Activated effector memory CD4-positive, alpha-beta T cell treated with Interleukin-2 at 50 U/mL for 16 hours (primary cell): ENCODE measurements around the gene SEC23IP.
"Not testable (repeated sequence)": the region's sequence is repeated elsewhere in the genome, so short reads cannot be mapped to it uniquely, and the experiment has no call there.

ENCODE experiments used
- DNase-seq: peaks from one replicate; pipeline ENCODE4 v3.0.0-alpha.2; 2020

The SEC23IP gene

GRCh38 chr10:119886070-119886469 lies 6.5 kb upstream of the SEC23IP start:
- DNase-seq: not testable (repeated sequence)

- DNase-seq: not testable (repeated sequence)
Measured at GRCh38 chr10:119888715-119889114, 3.8 kb upstream of the SEC23IP start.

DNA sequence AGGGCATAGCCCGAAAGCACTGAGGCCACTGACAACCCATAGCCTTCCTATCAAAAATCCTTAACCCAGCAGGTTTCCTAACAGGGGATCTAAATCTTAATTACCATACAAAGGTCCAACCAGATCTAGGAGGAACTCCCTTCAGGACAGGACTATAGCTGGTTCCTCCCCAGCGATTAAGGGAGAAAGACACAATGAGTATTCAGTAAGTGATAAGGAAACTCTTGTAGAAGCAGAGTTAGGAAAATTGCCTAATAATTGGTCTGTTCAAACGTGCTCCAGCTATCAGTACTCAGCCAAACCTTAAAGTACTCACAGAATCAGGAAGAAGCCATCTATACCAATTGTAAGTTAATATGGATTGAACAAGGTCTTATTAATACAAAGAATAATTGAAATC lies 3.3 kb upstream of the SEC23IP start:
- DNase-seq: not testable (repeated sequence)

GRCh38 chr10:119890307-119890706 lies 2.2 kb upstream of the SEC23IP start:
- DNase-seq: not testable (repeated sequence)

DNA sequence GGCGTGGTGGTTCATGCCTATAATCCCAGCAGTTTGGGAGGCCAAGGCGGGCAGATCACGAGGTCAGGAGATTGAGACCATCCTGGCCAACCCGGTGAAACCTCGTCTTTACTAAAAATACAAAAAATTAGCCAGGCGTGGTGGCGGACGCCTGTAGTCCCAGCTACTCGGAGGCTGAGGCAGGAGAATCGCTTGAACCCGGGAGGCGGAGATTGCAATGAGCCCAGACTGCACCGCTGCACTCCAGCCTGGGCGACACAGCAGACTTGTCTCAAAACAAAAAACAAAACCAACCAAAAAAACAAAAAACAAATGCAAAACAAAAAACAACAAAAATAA lies 712 bp upstream of the SEC23IP start:
- DNase-seq: not testable (repeated sequence)

DNA sequence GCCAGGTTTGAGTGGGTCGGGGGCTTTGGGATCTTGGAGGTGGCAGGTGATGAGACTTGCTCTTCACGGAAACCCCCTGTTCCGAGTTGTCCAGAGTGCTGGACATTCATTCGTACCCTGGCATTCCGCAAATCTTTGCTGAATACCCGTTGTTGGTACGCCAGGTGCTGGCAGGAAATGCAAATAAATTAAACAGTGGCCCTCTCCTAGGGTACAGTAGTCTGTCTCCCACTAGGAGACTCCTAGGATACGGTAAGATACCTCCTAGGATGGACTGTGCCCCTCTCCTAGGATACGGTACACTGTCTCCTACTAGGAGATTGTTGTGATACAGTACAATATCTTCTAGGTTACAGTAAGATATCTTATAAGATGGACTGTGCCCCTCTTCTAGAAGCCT lies 544 bp downstream of the SEC23IP start:
- DNase-seq: no peak

DNA sequence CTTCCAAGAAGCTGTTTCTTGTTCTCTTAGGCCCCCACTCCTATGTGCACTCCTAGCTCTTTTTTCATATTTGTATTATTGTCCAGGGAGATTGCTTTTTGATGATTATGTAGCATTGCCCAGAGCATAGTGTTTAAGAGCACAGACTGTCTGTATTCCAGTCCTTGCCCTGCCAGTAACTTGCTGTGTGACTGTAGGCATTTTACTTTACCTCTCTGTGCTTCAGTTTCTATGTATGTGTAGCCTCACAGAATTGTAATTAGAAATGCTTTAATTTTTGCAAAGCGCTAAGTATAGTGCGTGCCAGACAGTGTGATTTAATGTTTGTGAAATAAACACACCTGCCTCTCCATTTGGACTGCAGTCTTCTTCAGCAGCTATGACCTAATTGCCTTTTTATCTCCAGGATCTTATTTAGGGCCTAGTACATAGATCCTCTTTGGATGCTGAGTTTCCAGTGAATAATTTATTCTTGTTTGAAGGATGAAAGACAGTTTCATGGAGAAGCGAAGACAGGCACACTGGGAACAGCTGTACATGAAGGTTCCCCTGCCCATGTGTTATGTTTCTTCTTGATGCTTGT lies 1.4 kb downstream of the SEC23IP start:
- no peak for DNase-seq

DNA sequence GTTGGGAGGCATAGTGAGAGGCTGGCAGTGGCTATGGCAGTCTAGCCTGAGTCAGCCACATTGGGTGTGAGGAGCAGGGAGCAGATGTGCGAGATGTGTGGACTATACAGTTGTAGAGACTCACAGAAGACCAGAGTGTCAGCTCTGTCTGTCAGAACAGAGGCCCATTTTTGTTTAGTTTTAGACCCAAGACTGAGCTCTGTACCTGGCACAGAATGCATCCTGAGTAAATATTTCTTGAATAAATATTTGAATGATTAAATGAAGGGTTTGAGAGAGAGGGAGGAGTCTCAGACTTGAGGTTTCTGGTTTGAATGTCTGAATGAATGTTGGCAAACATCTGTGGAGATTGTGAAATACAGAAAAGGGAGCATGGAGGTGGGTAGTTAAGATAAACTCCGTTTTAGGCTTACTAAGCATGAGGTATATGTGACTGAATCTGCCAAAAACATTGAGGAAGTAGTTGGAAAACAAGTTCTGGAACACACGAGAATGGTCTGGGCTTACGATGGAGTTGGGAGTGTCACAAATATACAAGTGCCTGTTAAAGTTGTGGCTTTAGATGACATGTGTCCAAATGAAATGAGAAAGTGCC lies 3.6 kb downstream of the SEC23IP start:
- DNase-seq: no peak

- DNase-seq: no peak
Measured at GRCh38 chr10:119896937-119897770, 4.6 kb downstream of the SEC23IP start.

- no peak for DNase-seq
Measured at GRCh38 chr10:119898577-119898976, 6.0 kb downstream of the SEC23IP start.

DNA sequence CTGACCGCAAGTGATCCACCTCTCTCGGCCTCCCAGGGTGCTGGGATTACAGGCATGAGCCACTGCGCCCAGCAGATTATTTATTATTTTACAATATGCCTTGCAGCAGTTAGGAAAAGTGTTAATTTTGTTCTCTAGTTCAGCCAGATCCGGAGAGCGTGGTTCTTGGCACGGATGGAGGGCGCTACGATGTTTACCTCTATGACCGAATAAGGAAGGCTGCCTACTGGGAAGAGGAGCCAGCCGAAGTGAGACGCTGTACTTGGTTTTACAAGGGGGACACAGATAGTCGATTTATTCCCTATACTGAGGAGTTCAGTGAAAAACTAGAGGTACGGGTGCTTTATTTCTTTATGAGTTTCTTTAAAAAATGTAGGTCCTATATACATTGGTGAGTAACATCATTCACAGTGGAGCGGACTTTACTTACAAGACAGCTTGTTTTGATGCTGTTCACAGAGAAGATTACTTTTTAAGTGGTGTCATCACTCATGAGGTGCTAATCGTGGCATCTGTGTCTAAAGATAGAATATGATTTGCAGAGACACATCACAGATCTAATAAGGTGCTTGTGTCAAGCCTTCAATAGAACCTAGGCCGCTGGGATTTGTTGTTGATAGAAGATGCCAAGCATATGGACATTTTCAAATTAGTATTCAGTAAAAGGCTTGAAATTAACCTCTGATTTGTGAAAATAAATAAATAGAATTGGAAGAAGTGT lies 11.6 kb downstream of the SEC23IP start:
- no peak for DNase-seq

GRCh38 chr10:119907695-119908094 lies 15.2 kb downstream of the SEC23IP start:
- DNase-seq: not testable (repeated sequence)

DNA sequence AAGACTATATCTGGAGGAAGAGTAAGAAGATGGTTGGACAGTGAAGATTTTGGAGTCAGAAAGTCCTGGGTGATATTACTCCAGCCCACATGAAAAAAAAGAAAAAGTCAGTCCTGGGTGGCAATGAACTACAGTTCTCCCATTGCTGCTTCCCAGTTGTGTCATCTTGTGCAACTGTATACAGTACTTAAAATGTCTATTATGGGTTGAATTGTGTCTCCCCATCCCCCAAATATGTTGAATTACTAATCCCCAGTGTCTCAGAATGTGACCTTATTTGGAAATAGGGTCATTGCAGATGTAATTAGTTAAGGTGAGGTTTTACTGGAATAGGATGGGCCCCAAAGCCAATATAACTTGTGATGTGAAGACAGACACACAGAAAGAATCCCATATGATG lies 15.6 kb downstream of the SEC23IP start:
- DNase-seq: no peak

DNA sequence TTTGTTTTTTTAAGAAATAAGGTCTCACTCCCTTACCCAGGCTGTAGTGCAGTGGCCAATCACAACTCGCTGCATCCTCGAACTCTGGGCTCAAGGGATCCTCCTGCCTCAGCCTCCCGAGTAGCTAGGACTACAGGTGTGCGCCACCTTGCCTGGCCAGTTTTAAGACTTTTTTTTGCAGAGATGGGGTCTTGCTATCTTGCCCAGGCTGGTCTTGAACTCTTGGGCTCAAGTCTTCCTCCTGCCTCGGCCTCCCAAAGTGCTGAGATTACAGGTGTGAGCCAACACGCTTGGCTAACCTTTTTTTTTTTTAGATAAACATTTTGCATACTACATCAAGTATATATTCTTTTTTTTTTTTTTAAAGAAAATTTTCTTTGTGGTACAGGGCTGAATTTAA lies 18.2 kb downstream of the SEC23IP start:
- DNase-seq: no peak

DNA sequence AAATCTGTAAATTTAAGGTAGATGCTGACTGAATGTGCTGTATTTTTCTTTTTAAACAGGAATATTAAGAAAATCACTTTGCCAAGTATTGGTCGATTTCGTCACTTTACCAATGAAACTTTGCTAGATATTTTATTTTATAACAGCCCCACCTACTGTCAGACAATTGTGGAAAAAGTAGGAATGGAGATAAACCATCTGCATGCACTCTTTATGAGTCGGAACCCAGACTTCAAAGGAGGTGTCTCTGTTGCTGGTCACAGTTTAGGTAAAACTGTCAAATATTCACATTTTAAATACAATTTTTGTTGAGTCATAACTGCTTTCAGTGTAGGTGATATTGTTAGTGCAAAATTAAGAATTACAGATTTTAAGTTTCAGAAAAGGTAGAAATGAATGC lies 25.2 kb downstream of the SEC23IP start:
- DNase-seq: no peak

DNA sequence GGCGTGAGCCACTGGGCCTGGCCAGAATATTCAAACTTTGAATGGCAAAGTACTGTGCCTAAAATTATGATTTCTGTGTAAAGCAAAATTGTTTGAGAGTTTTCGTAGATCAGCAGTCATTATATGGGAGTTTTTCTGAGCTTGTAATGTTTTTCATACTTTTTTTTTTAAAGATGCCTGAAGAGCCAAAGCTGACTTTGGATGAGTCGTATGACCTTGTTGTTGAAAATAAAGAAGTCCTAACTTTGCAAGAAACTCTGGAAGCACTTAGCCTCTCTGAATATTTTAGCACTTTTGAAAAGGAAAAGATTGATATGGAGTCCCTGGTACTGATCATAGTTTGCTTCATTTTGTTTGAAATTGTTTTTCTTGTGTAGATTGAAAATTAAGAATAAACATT lies 26.7 kb downstream of the SEC23IP start:
- DNase-seq: no peak

- no peak for DNase-seq
Measured at GRCh38 chr10:119919826-119920225, 27.3 kb downstream of the SEC23IP start.

DNA sequence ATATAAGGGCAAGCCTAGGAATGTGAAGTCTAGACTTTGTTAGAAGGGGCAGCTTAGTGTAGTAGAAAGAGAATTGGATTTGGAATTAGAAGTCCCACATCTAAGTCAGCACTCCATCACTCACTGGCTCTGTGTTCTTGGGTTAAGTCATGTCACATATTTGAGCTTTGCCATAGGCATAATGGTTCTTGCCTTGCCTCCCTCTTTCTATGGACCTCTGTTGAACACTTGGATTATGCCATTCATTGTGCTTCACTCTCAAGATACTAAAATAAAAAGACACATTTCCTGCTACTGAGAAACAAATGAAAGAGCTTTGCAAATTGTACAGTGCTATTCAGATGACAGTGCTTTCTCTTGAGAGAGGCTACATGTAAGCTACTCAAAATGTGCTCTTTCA lies 35.9 kb downstream of the SEC23IP start:
- DNase-seq: no peak

DNA sequence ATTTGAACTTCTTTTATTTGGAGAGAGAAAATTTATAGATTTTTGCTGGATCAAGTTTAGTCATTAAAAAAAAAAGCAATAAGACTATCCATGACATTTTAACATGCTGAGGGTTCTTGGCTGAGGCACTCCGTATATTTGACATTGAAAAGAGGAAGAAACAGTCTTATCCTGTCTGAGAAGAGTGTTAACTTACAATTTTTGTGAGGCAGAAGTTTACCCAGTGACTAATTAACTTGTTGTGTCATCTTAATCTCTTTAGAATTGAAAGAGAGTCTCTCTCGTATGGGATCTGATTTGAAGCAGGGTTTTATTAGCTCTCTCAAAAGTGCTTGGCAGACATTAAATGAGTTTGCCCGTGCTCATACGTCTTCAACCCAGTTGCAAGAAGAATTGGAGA lies 39.3 kb downstream of the SEC23IP start:
- DNase-seq: no peak

- no peak for DNase-seq
Measured at GRCh38 chr10:119932631-119933030, 40.1 kb downstream of the SEC23IP start.

- no peak for DNase-seq
Measured at GRCh38 chr10:119933179-119933578, 40.6 kb downstream of the SEC23IP start.

DNA sequence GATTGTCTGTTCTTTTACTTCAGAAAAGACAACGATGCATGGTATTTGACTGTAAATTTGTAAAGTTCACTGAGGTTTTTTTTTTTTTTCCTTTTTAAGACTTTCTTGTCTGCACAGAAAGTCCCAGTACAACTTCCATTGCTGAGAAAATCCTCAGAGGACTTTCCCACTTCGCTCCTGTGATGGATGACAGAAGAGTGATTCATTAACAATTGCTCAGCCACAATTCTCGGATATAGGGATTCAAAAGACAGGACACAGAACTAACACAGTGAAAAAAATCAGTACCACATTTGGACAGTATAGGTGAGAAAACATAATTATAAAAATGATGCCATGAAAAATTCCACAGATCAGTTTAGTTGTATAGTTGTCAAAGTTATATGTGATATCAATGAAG lies 48.0 kb downstream of the SEC23IP start:
- DNase-seq: no peak

GRCh38 chr10:119942973-119943372 lies 50.4 kb downstream of the SEC23IP start:
- DNase-seq: no peak

DNA sequence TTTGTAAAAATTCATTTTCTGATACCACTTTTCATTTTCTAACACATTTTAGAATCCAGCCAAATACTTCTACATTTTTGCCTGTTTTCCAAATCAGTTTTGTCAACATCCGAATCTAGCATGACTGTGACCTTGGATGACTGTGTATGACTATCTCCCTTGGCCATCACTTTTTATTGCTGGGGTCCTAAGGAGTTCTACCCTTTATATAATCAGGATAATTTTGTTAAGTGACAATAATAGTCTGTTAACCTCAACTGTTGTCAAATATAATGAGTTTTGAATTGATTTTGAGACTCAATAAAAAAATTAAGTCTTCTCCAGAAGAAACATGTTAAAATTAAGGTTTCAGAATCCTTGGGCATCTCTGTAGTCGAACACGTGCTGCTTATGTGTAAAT lies 53.3 kb downstream of the SEC23IP start:
- DNase-seq: no peak
